Nephron progenitor cell (in vitro differentiated cells): ENCODE data around the gene CTNNA2.
A peak's percentile ranks its signal among the peaks of the same experiment; 100 is the strongest.

Source experiments
- DNase-seq: peaks from one replicate; pipeline ENCODE4 v3.0.0; 2021
- H3K27ac Mint-ChIP-seq: 2 replicates; pipeline ENCODE4 v1.8.0; 2021; ENCODE audit warnings: mild to moderate bottlenecking, moderate library complexity, mixed read lengths
- H3K27me3 Mint-ChIP-seq: 2 replicates; pipeline ENCODE4 v1.8.0; 2021; ENCODE audit warnings: mild to moderate bottlenecking, low read depth, mixed read lengths; ENCODE audit not compliant: poor library complexity
- H3K36me3 Mint-ChIP-seq: 2 replicates; pipeline ENCODE4 v1.8.0; 2021; ENCODE audit warnings: low read depth, mixed read lengths
- H3K4me1 Mint-ChIP-seq: 2 replicates; pipeline ENCODE4 v1.8.0; 2021; ENCODE audit warnings: mixed read lengths
- H3K4me3 Mint-ChIP-seq: 2 replicates; pipeline ENCODE4 v1.8.0; 2021; ENCODE audit warnings: mild to moderate bottlenecking, moderate library complexity, mixed read lengths
- H3K9me3 Mint-ChIP-seq: 2 replicates; pipeline ENCODE4 v1.8.0; 2021; ENCODE audit warnings: mild to moderate bottlenecking, moderate library complexity, mixed read lengths
- CTCF ChIP-seq: fragments of 200-600 bp; sonication (generic); IDR thresholded peaks from 2 replicates; pipeline ENCODE4 v1.5.0; 2021; ENCODE audit warnings: antibody characterized with exemption

CTNNA2 gene

GRCh38 chr2:80147690-80148089, 634.8 kb downstream of the CTNNA2 start:
- no peak overlapping the region for H3K4me3 Mint-ChIP-seq
- TF ChIP-seq CTCF, result no peak
- no peak overlapping the region for H3K27ac Mint-ChIP-seq
- no peaks in the 10 kb centered on the region for H3K9me3 Mint-ChIP-seq
- peaks cover 21% of the 10 kb centered on the region for H3K4me1 Mint-ChIP-seq
- no peak for DNase-seq
- H3K36me3 Mint-ChIP-seq, result no peaks in the 10 kb centered on the region
- peaks cover 5% of the 10 kb centered on the region for H3K27me3 Mint-ChIP-seq

- Mint-ChIP-seq H3K9me3 (no peaks in the 10 kb centered on the region), H3K4me3 (no peak overlapping the region), H3K27ac (no peak overlapping the region), H3K36me3 (no peaks in the 10 kb centered on the region), H3K27me3 (peaks cover 8% of the 10 kb centered on the region), H3K4me1 (peaks cover 9% of the 10 kb centered on the region)
- no peak for DNase-seq
- TF ChIP-seq CTCF, result no peak
Measured at GRCh38 chr2:80148906-80149305, 636.1 kb downstream of the CTNNA2 start.

GRCh38 chr2:80149991-80150390, 637.1 kb downstream of the CTNNA2 start:
- Mint-ChIP-seq H3K27ac (no peak overlapping the region), H3K36me3 (no peaks in the 10 kb centered on the region), H3K4me3 (no peak overlapping the region), H3K9me3 (no peaks in the 10 kb centered on the region), H3K27me3 (peaks cover 8% of the 10 kb centered on the region), H3K4me1 (no peaks in the 10 kb centered on the region)
- no peak for TF ChIP-seq CTCF
- DNase-seq, result no peak

GRCh38 chr2:80151248-80151647, 638.4 kb downstream of the CTNNA2 start:
- H3K36me3 Mint-ChIP-seq, result no peaks in the 10 kb centered on the region
- H3K9me3 Mint-ChIP-seq, result no peaks in the 10 kb centered on the region
- peaks cover 8% of the 10 kb centered on the region for H3K27me3 Mint-ChIP-seq
- peak overlapping the region; percentile 55 for H3K27ac Mint-ChIP-seq
- no peak for DNase-seq
- no peak for TF ChIP-seq CTCF
- no peak overlapping the region for H3K4me3 Mint-ChIP-seq
- no peaks in the 10 kb centered on the region for H3K4me1 Mint-ChIP-seq

- TF ChIP-seq CTCF, result no peak
- no peaks in the 10 kb centered on the region for H3K4me1 Mint-ChIP-seq
Measured at GRCh38 chr2:80151651-80152050, 638.8 kb downstream of the CTNNA2 start.

GRCh38 chr2:80153151-80153550, 640.3 kb downstream of the CTNNA2 start:
- DNase-seq, result no peak
- Mint-ChIP-seq H3K27ac (no peak overlapping the region), H3K9me3 (no peaks in the 10 kb centered on the region), H3K27me3 (peaks cover 8% of the 10 kb centered on the region), H3K36me3 (no peaks in the 10 kb centered on the region), H3K4me1 (no peaks in the 10 kb centered on the region), H3K4me3 (no peak overlapping the region)
- no peak for TF ChIP-seq CTCF

More at GRCh38 chr2:80151651-80152050, 638.8 kb downstream of the CTNNA2 start:
- no peaks in the 10 kb centered on the region for H3K36me3 Mint-ChIP-seq
- H3K27ac Mint-ChIP-seq, result peak overlapping the region; percentile 55
- H3K4me3 Mint-ChIP-seq, result no peak overlapping the region
- DNase-seq, result no peak
- H3K9me3 Mint-ChIP-seq, result no peaks in the 10 kb centered on the region
- peaks cover 8% of the 10 kb centered on the region for H3K27me3 Mint-ChIP-seq
